Testis (tissue), 3 donors: Measurements from ENCODE around the gene ATP2B2. TPM values are rescaled to one million over a fixed set of nuclear protein-coding genes. Genes with fewer than 3 reads are reported as not detected.

Experiments used
- DNase-seq: peaks from one replicate; pipeline ENCODE4 v3.0.0-alpha.2; 2019
- H3K27ac ChIP-seq, 2 donors: fragments of 200-600 bp; sonication (generic); one replicate each; pipeline ENCODE4 v1.5.1; 2019
- H3K27me3 ChIP-seq: fragments of 200-600 bp; sonication (generic); one replicate; pipeline ENCODE4 v1.5.1; 2019
- H3K36me3 ChIP-seq: fragments of 200-600 bp; sonication (generic); one replicate; pipeline ENCODE4 v1.5.1; 2017; ENCODE audit warnings: low read depth; ENCODE audit errors: missing control alignments
- H3K4me1 ChIP-seq: fragments of 200-600 bp; sonication (generic); one replicate; pipeline ENCODE4 v1.5.1; 2019
- H3K4me3 ChIP-seq, 2 donors: fragments of 200-600 bp; sonication (generic); one replicate each; pipeline ENCODE4 v1.5.1; 2017 to 2019
- H3K9me3 ChIP-seq: fragments of 200-600 bp; sonication (generic); one replicate; pipeline ENCODE4 v1.5.1; 2017
- CTCF ChIP-seq, 3 experiments: fragments of 450-650 bp in 2 of 3; fragments of 200-600 bp in 1 of 3; sonication (generic) in 1 of 3; IDR thresholded peaks; one replicate each; pipeline ENCODE4 v1.5.1; 2016 to 2019; ENCODE audit warnings: antibody characterized with exemption in 3 of 3, mild to moderate bottlenecking in 2 of 3, moderate library complexity in 1 of 3
- POLR2A ChIP-seq: fragments of 450-650 bp; IDR thresholded peaks from one replicate; pipeline ENCODE4 v1.6.1; 2017; ENCODE audit warnings: antibody characterized with exemption, mild to moderate bottlenecking, moderate library complexity
- WGBS, 2 donors: methylation state at CpG; one replicate each; pipeline ENCODE4 v1.1.5; 2018; 5-methylcytosine and 5-hydroxymethylcytosine counted together
- intact Hi-C: fragments of 100-400 bp; cut with DNase I; formaldehyde crosslinking; loops from one replicate; pipeline ENCODE4 v1.15.1; 2023; ENCODE audit warnings: low total_unique reads
- polyA plus RNA-seq: library from polyadenylated mRNA; stranded (reverse); fragments of 350-450 nt; fragmentation: Illumina TruSeq; extraction: RNeasy Lipid Tissue Mini Kit (QIAGEN cat#74804); gene quantifications from one replicate; pipeline ENCODE4 v1.2.3, GENCODE V29; 2014; ENCODE audit warnings: low read depth, low replicate concordance; ENCODE audit not compliant: insufficient read depth
- total RNA-seq, 2 donors: library from RNA; depleted of rRNA; stranded (reverse); fragments of >200 nt; gene quantifications; one replicate each; pipeline ENCODE4 v1.2.3, GENCODE V29; 2016

The ATP2B2 gene
- total and polyA plus RNA-seq, 3 donors from 2014 or later = 1.1 to 2.9 (median 1.8) TPM

- intact Hi-C loops = no loop called here
- H3K4me1 ChIP-seq = peaks cover 4% of the 10 kb centered on the region
- DNase-seq = no peak
- WGBS, 2 donors = 67 to 91% methylated on average over 8 to 14 of the region's 14 CpGs
- TF ChIP-seq CTCF (IDR thresholded peaks at IDR 0.05) = no peak
- TF ChIP-seq POLR2A = no peak
- no peak overlapping the region for H3K4me3 ChIP-seq
- H3K9me3 ChIP-seq = no peaks in the 10 kb centered on the region
- no peaks in the 10 kb centered on the region for H3K36me3 ChIP-seq
- no peaks in the 10 kb centered on the region for H3K27me3 ChIP-seq
- H3K27ac ChIP-seq = no peak overlapping the region
Measured at GRCh38 chr3:10506696-10507095, 1.3 kb upstream of the ATP2B2 start.

- Histone ChIP-seq H3K27ac (no peak overlapping the region), H3K27me3 (no peaks in the 10 kb centered on the region), H3K4me1 (peaks cover 4% of the 10 kb centered on the region), H3K9me3 (no peaks in the 10 kb centered on the region), H3K4me3 (peak overlapping the region; percentile 6 to 47), H3K36me3 (no peaks in the 10 kb centered on the region)
- intact Hi-C loops = no loop called here
- 6 to 28% methylated on average over 13 to 22 of the region's 22 CpGs for WGBS, 2 donors
- TF ChIP-seq CTCF (IDR thresholded peaks at IDR 0.05) (no peak), POLR2A (no peak)
- DNase-seq = no peak
Measured at GRCh38 chr3:10505791-10506585, 602 bp upstream of the ATP2B2 start.

GRCh38 chr3:10504171-10505049 is 976 bp downstream of the ATP2B2 start:
- intact Hi-C loops = no loop called here
- no peak for DNase-seq
- Histone ChIP-seq H3K27ac (no peak overlapping the region), H3K36me3 (no peaks in the 10 kb centered on the region), H3K4me3 (no peak overlapping the region), H3K9me3 (no peaks in the 10 kb centered on the region), H3K27me3 (no peaks in the 10 kb centered on the region), H3K4me1 (peaks cover 4% of the 10 kb centered on the region)
- WGBS, 2 donors = 55 to 62% methylated on average over 5 to 25 of the region's 25 CpGs
- no peak for TF ChIP-seq CTCF (IDR thresholded peaks at IDR 0.05)
- TF ChIP-seq POLR2A = no peak

- H3K4me1 ChIP-seq = peaks cover 4% of the 10 kb centered on the region
- H3K9me3 ChIP-seq = no peaks in the 10 kb centered on the region
- H3K36me3 ChIP-seq = no peaks in the 10 kb centered on the region
- 75 to 82% methylated on average over 15 of the region's 15 CpGs for WGBS, 2 donors
- no peak for DNase-seq
- H3K4me3 ChIP-seq = no peak overlapping the region
- TF ChIP-seq CTCF (IDR thresholded peaks at IDR 0.05) (no peak), POLR2A (no peak)
- intact Hi-C loops = no loop called here
- no peak overlapping the region for H3K27ac ChIP-seq
- H3K27me3 ChIP-seq = no peaks in the 10 kb centered on the region
Measured at GRCh38 chr3:10503217-10503796, 2.1 kb downstream of the ATP2B2 start.
